ENCODE measurements around the gene BCAS3. TPM values are rescaled to one million over a fixed set of nuclear protein-coding genes. Genes with fewer than 3 reads are reported as not detected.

BCAS3 gene
- total RNA-seq, 1 experiment from 2014 or later = 26.3 TPM

DNA sequence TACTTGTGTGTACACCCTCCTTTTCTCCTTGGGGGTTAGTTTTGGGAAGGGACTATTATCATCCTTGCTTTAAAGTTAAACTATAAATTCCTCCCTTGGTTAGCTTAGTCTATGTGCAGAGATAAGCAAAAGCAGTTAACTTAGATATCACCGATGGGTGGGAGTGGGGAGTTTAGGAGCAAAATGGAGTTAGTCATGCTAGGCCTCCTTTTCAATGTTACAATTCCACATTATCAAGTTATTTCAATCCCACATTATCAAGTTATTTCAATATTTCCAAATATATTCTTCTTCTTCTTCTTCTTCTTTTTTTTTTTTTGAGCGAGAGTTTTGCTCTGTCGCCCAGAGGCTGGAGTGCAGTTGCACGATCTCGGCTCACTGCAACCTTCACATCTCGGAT lies 1.7 kb upstream of the BCAS3 start:
- CTCF ChIA-PET = no interaction called here
- TF ChIP-seq ZFX (IDR thresholded peaks at IDR 0.05) = no peak
- TF ChIP-seq CBX3 (IDR thresholded peaks at IDR 0.05; ENCODE audit: low read depth) = no peak
- no peak for TF ChIP-seq FOSL1 (IDR thresholded peaks at IDR 0.05; ENCODE audit: low read depth)
- TF ChIP-seq RAD21 (IDR thresholded peaks at IDR 0.05; ENCODE audit: low read depth) = no peak
- TF ChIP-seq EZH2phosphoT487 (IDR thresholded peaks at IDR 0.05; ENCODE audit: borderline replicate concordance) = no peak
- no peak for TF ChIP-seq SRF (IDR thresholded peaks at IDR 0.05; ENCODE audit: low read depth)
- no peak for TF ChIP-seq POLR2A (IDR thresholded peaks at IDR 0.05; ENCODE audit: borderline replicate concordance, extremely low read depth, insufficient read depth, insufficient read length)
- TF ChIP-seq, protein P1, sequence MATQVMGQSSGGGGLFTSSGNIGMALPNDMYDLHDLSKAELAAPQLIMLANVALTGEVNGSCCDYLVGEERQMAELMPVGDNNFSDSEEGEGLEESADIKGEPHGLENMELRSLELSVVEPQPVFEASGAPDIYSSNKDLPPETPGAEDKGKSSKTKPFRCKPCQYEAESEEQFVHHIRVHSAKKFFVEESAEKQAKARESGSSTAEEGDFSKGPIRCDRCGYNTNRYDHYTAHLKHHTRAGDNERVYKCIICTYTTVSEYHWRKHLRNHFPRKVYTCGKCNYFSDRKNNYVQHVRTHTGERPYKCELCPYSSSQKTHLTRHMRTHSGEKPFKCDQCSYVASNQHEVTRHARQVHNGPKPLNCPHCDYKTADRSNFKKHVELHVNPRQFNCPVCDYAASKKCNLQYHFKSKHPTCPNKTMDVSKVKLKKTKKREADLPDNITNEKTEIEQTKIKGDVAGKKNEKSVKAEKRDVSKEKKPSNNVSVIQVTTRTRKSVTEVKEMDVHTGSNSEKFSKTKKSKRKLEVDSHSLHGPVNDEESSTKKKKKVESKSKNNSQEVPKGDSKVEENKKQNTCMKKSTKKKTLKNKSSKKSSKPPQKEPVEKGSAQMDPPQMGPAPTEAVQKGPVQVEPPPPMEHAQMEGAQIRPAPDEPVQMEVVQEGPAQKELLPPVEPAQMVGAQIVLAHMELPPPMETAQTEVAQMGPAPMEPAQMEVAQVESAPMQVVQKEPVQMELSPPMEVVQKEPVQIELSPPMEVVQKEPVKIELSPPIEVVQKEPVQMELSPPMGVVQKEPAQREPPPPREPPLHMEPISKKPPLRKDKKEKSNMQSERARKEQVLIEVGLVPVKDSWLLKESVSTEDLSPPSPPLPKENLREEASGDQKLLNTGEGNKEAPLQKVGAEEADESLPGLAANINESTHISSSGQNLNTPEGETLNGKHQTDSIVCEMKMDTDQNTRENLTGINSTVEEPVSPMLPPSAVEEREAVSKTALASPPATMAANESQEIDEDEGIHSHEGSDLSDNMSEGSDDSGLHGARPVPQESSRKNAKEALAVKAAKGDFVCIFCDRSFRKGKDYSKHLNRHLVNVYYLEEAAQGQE (IDR thresholded peaks at IDR 0.05; ENCODE audit: low read depth) = no peak
- no peak for TF ChIP-seq JUND (IDR thresholded peaks at IDR 0.05)
- TF ChIP-seq, protein P2, sequence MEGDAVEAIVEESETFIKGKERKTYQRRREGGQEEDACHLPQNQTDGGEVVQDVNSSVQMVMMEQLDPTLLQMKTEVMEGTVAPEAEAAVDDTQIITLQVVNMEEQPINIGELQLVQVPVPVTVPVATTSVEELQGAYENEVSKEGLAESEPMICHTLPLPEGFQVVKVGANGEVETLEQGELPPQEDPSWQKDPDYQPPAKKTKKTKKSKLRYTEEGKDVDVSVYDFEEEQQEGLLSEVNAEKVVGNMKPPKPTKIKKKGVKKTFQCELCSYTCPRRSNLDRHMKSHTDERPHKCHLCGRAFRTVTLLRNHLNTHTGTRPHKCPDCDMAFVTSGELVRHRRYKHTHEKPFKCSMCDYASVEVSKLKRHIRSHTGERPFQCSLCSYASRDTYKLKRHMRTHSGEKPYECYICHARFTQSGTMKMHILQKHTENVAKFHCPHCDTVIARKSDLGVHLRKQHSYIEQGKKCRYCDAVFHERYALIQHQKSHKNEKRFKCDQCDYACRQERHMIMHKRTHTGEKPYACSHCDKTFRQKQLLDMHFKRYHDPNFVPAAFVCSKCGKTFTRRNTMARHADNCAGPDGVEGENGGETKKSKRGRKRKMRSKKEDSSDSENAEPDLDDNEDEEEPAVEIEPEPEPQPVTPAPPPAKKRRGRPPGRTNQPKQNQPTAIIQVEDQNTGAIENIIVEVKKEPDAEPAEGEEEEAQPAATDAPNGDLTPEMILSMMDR (IDR thresholded peaks at IDR 0.05 in 2 of 3, conservative IDR thresholded peaks at IDR 0.05 in 1 of 3; ENCODE audit: borderline replicate concordance in 1 of 3, insufficient read depth in 1 of 3, low read depth in 2 of 3, low read length in 2 of 3) = no peak
- no peak for TF ChIP-seq CEBPB (IDR thresholded peaks at IDR 0.05; ENCODE audit: low read depth)
- no peak for TF ChIP-seq TCF7L2 (IDR thresholded peaks at IDR 0.05; ENCODE audit: borderline replicate concordance, extremely low read depth, insufficient read depth, insufficient read length)
- TF ChIP-seq, protein P3, sequence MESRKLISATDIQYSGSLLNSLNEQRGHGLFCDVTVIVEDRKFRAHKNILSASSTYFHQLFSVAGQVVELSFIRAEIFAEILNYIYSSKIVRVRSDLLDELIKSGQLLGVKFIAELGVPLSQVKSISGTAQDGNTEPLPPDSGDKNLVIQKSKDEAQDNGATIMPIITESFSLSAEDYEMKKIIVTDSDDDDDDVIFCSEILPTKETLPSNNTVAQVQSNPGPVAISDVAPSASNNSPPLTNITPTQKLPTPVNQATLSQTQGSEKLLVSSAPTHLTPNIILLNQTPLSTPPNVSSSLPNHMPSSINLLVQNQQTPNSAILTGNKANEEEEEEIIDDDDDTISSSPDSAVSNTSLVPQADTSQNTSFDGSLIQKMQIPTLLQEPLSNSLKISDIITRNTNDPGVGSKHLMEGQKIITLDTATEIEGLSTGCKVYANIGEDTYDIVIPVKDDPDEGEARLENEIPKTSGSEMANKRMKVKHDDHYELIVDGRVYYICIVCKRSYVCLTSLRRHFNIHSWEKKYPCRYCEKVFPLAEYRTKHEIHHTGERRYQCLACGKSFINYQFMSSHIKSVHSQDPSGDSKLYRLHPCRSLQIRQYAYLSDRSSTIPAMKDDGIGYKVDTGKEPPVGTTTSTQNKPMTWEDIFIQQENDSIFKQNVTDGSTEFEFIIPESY (IDR thresholded peaks at IDR 0.05; ENCODE audit: extremely low read depth, insufficient replicate concordance, low read length) = no peak
- TF ChIP-seq ATF3 (IDR thresholded peaks at IDR 0.05) = no peak
- TF ChIP-seq YY1 (IDR thresholded peaks at IDR 0.05; ENCODE audit: extremely low read depth, insufficient replicate concordance, low read depth, low read length) = no peak

More for the DNA sequence above, 1.7 kb upstream of the BCAS3 start:
- no TSS peak for BruUV-seq (replicated peaks)
- ChIA-PET POLR2A (no interaction called here), RAD21 (ENCODE audit: low non-redundant PET in 1 of 2, low total read pairs in 2 of 2, uncharacterized antibody in 2 of 2, unreplicated experiment in 2 of 2) (no interaction called here)
- Histone ChIP-seq H3K4me3 (replicated peaks in 1 of 2; ENCODE audit: low read depth in 1 of 2, low read length in 2 of 2) (no peak overlapping the region), H4K20me1 (ENCODE audit: insufficient read depth) (no peaks in the 10 kb centered on the region), H3K9me3 (ENCODE audit: control insufficient read depth in 1 of 2, insufficient read depth in 1 of 2, low read depth in 1 of 2, low read length in 2 of 2) (no peaks in the 10 kb centered on the region), H2AFZ (ENCODE audit: low read depth, low read length, poor library complexity, severe bottlenecking) (no peak overlapping the region), H3K9me2 (ENCODE audit: insufficient read depth) (no peaks in the 10 kb centered on the region), H3K4me1 (ENCODE audit: control insufficient read depth in 1 of 2, insufficient read depth in 2 of 2, low read length in 2 of 2) (peaks cover 6 to 13% of the 10 kb centered on the region in 2 experiments; a peak in 3 of 4 replicates), H3K27me3 (ENCODE audit: insufficient read depth, low read length) (no peaks in the 10 kb centered on the region), H3K27ac (ENCODE audit: low read depth, low read length) (no peak overlapping the region), H3K4me2 (ENCODE audit: low read length) (no peak overlapping the region), H3K9ac (ENCODE audit: low read length) (no peak overlapping the region), H3K79me2 (ENCODE audit: insufficient read depth, low read length) (no peaks in the 10 kb centered on the region), H3K36me3 (ENCODE audit: control insufficient read depth in 1 of 2, insufficient read depth in 2 of 2, low read length in 2 of 2) (no peaks in the 10 kb centered on the region)
- intact Hi-C loops (cut with micrococcal nuclease) = no loop called here
- ATAC-seq (no peak), DNase-seq (ENCODE audit: low read depth, low spot score) (no peak)

Measured in HCT116 (cell line).